SU-DHL-6 (cell line): ENCODE measurements around the gene ZNF431.

Source experiments
- CTCF ChIP-seq: fragments of 200-600 bp; sonication (generic); IDR thresholded peaks from one replicate; pipeline ENCODE4 v1.5.1; 2017; ENCODE audit warnings: antibody characterized with exemption, mild to moderate bottlenecking, low read length, moderate library complexity; ENCODE audit not compliant: insufficient read depth, poor library complexity, severe bottlenecking
- EZH2phosphoT487 ChIP-seq: fragments of 200-600 bp; sonication (generic), shearing (Covaris generic); conservative IDR thresholded peaks from 2 replicates; pipeline ENCODE4 v1.6.1; 2018; ENCODE audit warnings: mild to moderate bottlenecking, antibody characterized with exemption, low read length, moderate library complexity, mixed read lengths

- TF ChIP-seq CTCF, result no peak
- TF ChIP-seq EZH2phosphoT487, result no peak
Observed at GRCh38 chr19:21164541-21164940, 22.7 kb downstream of the ZNF431 start.
